Endothelial cell (in vitro differentiated cells): ENCODE data around the gene CPED1. TPM values are rescaled to one million over a fixed set of nuclear protein-coding genes. Genes with fewer than 3 reads are reported as not detected.
A peak's percentile ranks its signal among the peaks of the same experiment; 100 is the strongest.

Experiments used
- DNase-seq: peaks from one replicate; pipeline ENCODE4 v3.0.0; 2021; ENCODE audit warnings: low spot score
- H3K27ac Mint-ChIP-seq: one replicate; pipeline ENCODE4 v1.8.0; 2021; ENCODE audit warnings: mixed read lengths, inconsistent platforms; ENCODE audit not compliant: unreplicated experiment
- H3K27me3 Mint-ChIP-seq: one replicate; pipeline ENCODE4 v1.8.0; 2021; ENCODE audit warnings: mild to moderate bottlenecking, moderate library complexity, mixed read lengths, inconsistent platforms; ENCODE audit not compliant: unreplicated experiment
- H3K36me3 Mint-ChIP-seq: one replicate; pipeline ENCODE4 v1.8.0; 2021; ENCODE audit warnings: mild to moderate bottlenecking, low read depth, mixed read lengths, inconsistent platforms; ENCODE audit not compliant: unreplicated experiment
- H3K4me1 Mint-ChIP-seq: one replicate; pipeline ENCODE4 v1.8.0; 2021; ENCODE audit warnings: mild to moderate bottlenecking, mixed read lengths, inconsistent platforms; ENCODE audit not compliant: unreplicated experiment
- H3K4me3 Mint-ChIP-seq: one replicate; pipeline ENCODE4 v1.8.0; 2021; ENCODE audit warnings: mild to moderate bottlenecking, mixed read lengths, inconsistent platforms; ENCODE audit not compliant: unreplicated experiment
- H3K9me3 Mint-ChIP-seq: one replicate; pipeline ENCODE4 v1.8.0; 2021; ENCODE audit warnings: mixed read lengths, inconsistent platforms; ENCODE audit not compliant: unreplicated experiment
- total RNA-seq: library from RNA; stranded (reverse); fragmentation: NEBNext Ultra II Directional; extraction: Animal tissue kit (Norgen Biotek cat#: 25700); gene quantifications from one replicate; pipeline ENCODE4 v1.2.1, GENCODE V29; 2021; ENCODE audit not compliant: unreplicated experiment
- TF ChIP-seq, protein P1 (sequence below): fragments of 200-600 bp; sonication (generic); IDR thresholded peaks from one replicate; pipeline ENCODE4 v1.5.0; 2021; ENCODE audit warnings: antibody characterized with exemption; ENCODE audit not compliant: unreplicated experiment

Gene CPED1
- total RNA-seq, 1 donor from 2014 or later: 1.8 TPM

DNA sequence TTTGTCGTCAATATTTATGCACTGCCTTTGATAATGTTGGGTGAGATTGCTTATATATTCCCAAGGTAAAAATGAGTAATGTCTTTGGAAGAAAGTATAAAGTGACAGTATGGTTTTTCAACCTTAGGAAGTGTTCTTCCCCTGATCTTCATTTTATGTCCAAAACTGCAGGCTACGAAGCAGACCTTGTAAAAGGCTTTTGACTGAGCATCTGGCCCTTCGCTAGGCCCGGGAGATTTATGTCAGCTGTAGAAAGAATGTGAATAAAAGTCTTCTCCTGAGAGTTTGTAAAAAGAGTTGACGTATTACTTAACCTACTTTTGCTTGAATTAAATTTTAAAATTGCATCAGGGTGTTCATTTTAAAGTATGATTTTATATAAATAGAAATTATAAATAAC is 116.8 kb downstream of the CPED1 start:
- Mint-ChIP-seq H3K4me1 (peaks cover 17% of the 10 kb centered on the region), H3K36me3 (no peaks in the 10 kb centered on the region), H3K4me3 (no peak overlapping the region), H3K27me3 (no peaks in the 10 kb centered on the region), H3K27ac (no peak overlapping the region), H3K9me3 (no peaks in the 10 kb centered on the region)
- no peak for DNase-seq
- TF ChIP-seq, protein P1, sequence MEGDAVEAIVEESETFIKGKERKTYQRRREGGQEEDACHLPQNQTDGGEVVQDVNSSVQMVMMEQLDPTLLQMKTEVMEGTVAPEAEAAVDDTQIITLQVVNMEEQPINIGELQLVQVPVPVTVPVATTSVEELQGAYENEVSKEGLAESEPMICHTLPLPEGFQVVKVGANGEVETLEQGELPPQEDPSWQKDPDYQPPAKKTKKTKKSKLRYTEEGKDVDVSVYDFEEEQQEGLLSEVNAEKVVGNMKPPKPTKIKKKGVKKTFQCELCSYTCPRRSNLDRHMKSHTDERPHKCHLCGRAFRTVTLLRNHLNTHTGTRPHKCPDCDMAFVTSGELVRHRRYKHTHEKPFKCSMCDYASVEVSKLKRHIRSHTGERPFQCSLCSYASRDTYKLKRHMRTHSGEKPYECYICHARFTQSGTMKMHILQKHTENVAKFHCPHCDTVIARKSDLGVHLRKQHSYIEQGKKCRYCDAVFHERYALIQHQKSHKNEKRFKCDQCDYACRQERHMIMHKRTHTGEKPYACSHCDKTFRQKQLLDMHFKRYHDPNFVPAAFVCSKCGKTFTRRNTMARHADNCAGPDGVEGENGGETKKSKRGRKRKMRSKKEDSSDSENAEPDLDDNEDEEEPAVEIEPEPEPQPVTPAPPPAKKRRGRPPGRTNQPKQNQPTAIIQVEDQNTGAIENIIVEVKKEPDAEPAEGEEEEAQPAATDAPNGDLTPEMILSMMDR: no peak

DNA sequence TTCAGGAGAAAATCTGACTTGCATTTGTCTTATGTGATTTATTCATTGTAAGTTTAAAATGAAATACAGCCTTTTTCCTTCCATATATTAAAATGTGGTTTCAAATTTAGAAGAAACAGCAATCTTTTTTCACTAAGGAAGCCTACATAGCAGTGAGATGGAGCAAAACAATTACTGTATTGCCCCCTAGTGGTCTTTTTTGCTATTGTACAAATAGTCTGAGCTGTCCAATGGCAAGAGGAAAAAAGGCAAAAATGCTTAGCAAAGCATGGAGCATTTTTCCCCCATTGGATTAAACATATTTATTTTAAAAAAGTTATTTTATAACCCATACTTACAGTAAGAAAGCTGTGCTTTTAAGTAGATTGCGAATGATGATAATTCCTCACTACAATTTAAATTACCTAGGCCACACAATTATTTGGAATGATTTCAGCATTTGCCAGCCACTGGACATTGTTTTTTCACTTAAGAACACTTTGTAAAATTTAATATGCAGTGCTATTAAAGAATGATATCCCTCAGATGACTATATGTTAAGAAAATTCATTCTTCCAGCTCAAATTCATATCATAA is 119.5 kb downstream of the CPED1 start:
- H3K4me3 Mint-ChIP-seq: no peak overlapping the region
- peak; percentile 9 for DNase-seq
- H3K4me1 Mint-ChIP-seq: peaks cover 6% of the 10 kb centered on the region
- no peaks in the 10 kb centered on the region for H3K27me3 Mint-ChIP-seq
- H3K9me3 Mint-ChIP-seq: no peaks in the 10 kb centered on the region
- TF ChIP-seq, protein P1: peak; percentile 94
- no peak overlapping the region for H3K27ac Mint-ChIP-seq
- no peaks in the 10 kb centered on the region for H3K36me3 Mint-ChIP-seq

DNA sequence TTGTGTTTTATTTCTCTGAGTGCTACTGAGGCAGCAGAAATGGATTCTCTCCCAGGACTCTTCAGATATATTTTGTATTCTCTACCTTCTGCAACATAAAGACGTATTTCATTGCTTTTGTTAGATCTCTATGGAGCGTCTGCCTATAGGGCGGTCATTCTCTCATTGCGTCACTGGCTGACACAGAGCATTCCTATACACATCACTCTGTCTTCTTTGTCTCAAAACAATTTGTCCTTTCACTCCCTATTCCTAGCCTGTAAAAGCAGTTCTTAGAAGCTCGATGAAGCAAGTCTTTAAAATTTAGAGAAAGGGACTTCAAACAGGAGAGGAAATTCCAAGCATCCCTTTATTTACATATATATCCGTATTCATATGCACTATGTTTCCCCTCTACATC is 120.6 kb downstream of the CPED1 start:
- Mint-ChIP-seq H3K27ac (no peak overlapping the region), H3K27me3 (no peaks in the 10 kb centered on the region), H3K4me1 (no peaks in the 10 kb centered on the region), H3K4me3 (no peak overlapping the region), H3K9me3 (no peaks in the 10 kb centered on the region), H3K36me3 (no peaks in the 10 kb centered on the region)
- no peak for DNase-seq
- TF ChIP-seq, protein P1: no peak

DNA sequence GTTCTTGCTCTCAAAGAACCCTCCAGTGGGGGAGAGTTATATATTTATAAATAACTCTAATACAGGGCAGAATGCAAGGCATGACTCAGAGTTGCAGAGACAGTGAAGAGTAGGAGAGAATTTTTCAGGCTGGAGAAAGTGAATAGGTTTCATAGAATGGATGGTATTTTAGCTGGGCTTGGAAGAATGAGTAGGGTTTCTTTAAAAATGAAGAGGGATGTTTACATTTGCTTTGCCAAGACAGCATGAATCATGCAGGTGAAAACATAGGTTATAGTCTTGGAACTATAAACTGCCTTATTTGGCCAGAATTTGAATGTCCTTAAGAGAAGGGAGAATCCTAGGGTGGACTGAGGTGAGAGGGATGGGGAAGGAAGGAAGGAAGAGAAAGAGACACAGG is 124.8 kb downstream of the CPED1 start:
- H3K9me3 Mint-ChIP-seq: no peaks in the 10 kb centered on the region
- H3K36me3 Mint-ChIP-seq: no peaks in the 10 kb centered on the region
- no peak overlapping the region for H3K27ac Mint-ChIP-seq
- no peak for DNase-seq
- no peaks in the 10 kb centered on the region for H3K27me3 Mint-ChIP-seq
- H3K4me1 Mint-ChIP-seq: no peaks in the 10 kb centered on the region
- H3K4me3 Mint-ChIP-seq: no peak overlapping the region
- TF ChIP-seq, protein P1: no peak

DNA sequence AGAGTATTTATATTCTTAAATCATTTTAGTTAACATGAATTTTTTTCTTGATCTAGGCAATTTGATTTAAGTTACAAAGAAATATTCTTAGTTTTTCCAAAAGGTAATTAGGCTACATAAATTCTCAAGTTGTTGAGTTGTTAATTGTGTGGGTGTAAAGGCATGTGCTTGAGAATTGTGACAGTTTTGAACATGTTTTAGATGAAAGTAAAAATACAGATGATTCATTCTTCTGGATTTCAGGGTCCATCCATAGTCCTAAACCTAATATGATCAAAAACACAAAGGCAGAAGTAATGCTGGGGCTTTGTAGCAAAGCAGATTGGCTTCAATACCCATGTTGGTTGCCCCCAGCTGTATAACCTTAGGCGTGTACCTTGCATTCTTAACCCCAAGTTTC is 127.9 kb downstream of the CPED1 start:
- H3K9me3 Mint-ChIP-seq: no peaks in the 10 kb centered on the region
- H3K4me1 Mint-ChIP-seq: no peaks in the 10 kb centered on the region
- no peak overlapping the region for H3K27ac Mint-ChIP-seq
- TF ChIP-seq, protein P1: no peak
- no peaks in the 10 kb centered on the region for H3K36me3 Mint-ChIP-seq
- no peak overlapping the region for H3K4me3 Mint-ChIP-seq
- no peak for DNase-seq
- no peaks in the 10 kb centered on the region for H3K27me3 Mint-ChIP-seq
